Omental fat pad (tissue), 4 donors: Measurements from ENCODE around the gene LMOD2. TPM values are rescaled to one million over a fixed set of nuclear protein-coding genes. Genes with fewer than 3 reads are reported as not detected.

Experiments used
- ATAC-seq: fragments of 150-250 bp; one replicate; pipeline ENCODE4 v1.9.1; 2016; ENCODE audit warnings: mild to moderate bottlenecking, moderate library complexity; ENCODE audit not compliant: low FRiP score
- DNase-seq: peaks from one replicate; pipeline ENCODE4 v3.0.0-alpha.2; 2019; ENCODE audit warnings: low spot score
- total RNA-seq, 4 donors: library from RNA; depleted of rRNA; stranded (reverse); fragments of >200 nt; gene quantifications; one replicate each; pipeline ENCODE4 v1.1.0, GENCODE V29; 2016
- TF ChIP-seq, protein P1 (sequence below), 3 donors: fragments of 450-650 bp; IDR thresholded peaks; one replicate each; pipeline ENCODE4 v1.5.1; 2016 to 2017; ENCODE audit warnings: antibody characterized with exemption in 3 of 3, mild to moderate bottlenecking in 3 of 3, moderate library complexity in 2 of 3

The LMOD2 gene
- total RNA-seq, 4 donors from 2014 or later = not detected

DNA sequence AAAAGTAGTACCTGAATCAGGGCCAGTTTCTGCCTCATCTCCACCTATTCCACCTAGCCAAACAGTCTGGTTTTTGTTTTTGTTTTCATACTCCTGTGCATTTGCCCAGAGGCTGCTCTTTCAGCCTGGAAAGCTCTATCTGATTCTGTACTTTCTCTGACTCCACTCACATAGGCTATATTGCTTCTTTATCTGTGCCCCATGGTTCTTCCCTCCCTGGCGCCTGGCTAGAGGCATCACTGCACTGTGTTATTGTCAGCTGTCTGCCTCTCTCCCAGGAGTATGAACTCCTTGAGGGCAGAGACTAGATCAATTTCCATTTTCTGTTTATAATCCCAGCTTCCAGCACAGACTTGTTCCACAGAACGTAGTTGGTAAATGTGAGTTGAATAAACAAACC is 5.1 kb upstream of the LMOD2 start:
- TF ChIP-seq, protein P1, sequence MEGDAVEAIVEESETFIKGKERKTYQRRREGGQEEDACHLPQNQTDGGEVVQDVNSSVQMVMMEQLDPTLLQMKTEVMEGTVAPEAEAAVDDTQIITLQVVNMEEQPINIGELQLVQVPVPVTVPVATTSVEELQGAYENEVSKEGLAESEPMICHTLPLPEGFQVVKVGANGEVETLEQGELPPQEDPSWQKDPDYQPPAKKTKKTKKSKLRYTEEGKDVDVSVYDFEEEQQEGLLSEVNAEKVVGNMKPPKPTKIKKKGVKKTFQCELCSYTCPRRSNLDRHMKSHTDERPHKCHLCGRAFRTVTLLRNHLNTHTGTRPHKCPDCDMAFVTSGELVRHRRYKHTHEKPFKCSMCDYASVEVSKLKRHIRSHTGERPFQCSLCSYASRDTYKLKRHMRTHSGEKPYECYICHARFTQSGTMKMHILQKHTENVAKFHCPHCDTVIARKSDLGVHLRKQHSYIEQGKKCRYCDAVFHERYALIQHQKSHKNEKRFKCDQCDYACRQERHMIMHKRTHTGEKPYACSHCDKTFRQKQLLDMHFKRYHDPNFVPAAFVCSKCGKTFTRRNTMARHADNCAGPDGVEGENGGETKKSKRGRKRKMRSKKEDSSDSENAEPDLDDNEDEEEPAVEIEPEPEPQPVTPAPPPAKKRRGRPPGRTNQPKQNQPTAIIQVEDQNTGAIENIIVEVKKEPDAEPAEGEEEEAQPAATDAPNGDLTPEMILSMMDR (IDR thresholded peaks at IDR 0.05) = no peak
- ATAC-seq = no peak
- DNase-seq = no peak

DNA sequence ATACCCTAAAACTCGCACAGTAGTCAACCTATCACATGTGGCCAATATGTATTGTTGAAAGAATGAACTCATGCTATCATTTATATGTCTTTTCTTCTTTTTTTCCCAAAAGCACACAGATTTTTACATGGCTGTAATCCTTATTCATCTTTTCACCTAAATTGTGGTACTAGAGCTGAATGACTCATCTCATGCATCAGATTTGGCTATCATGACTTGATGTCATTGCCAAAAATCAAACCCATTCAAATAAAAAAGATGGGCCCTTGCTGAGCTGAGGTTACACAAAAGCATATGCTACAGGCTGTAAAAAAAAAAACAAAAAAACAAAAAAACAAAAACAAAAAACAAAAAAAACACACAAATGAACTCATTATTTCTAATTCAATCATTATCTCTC is 3.3 kb upstream of the LMOD2 start:
- DNase-seq = no peak

DNA sequence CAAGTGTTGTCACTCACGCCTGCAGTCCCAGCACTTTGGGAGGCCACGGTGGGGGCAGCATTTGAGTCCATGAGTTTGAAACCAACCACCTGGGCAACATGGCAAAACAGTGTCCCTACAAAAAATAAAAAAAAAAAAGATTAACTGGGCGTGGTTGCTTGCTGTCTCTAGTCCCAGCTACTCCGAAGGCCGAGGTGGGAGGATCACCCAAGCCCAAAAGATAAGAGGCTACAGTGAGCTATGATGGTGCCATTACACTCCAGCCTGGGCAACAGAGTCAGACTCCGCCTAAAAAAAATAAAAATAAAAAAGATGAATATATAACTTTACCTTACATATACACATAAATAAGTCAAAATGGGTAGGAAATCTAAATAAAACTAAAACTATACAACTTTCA is 2.5 kb upstream of the LMOD2 start:
- DNase-seq (no peak), ATAC-seq (no peak)
- TF ChIP-seq, protein P1 (IDR thresholded peaks at IDR 0.05) = no peak

More for the DNA sequence above, 3.3 kb upstream of the LMOD2 start:
- ATAC-seq = no peak
- TF ChIP-seq, protein P1 (IDR thresholded peaks at IDR 0.05) = no peak

DNA sequence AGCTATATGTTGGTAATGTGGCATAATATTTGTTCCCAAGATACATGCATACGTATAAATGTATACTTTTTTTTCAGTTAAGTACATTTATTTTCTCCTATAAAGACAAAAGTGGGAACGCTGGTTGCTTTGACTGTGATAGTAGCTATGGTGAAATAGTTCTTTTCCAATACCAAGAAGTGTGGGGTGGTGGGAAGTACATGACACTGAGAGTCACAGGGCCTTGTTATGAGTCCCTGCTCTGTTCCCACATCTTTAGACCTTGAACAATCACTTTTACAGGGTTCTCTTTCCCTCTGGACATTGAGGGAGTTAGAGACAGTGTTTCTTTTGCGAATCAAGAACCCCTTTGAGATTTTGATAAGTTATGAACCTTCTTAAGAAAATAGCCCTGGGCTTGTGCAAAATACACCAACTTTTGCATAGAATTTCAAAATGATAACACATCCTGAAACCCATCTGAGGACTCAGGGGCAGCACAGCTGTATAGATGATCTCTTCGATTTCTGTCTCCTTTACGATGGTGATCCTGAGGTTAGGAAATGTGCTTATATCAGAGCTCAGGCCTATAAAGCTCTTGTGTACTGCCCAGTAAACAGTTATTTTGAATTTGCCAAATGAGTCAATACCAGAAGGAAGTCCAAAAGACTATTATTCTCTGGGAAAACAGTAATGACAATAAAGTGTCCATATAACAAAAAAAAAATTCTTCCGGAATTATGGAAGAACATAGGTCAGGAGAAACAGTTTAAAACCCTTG is 1.1 kb downstream of the LMOD2 start:
- no peak for ATAC-seq
- TF ChIP-seq, protein P1 (IDR thresholded peaks at IDR 0.05) = no peak

DNA sequence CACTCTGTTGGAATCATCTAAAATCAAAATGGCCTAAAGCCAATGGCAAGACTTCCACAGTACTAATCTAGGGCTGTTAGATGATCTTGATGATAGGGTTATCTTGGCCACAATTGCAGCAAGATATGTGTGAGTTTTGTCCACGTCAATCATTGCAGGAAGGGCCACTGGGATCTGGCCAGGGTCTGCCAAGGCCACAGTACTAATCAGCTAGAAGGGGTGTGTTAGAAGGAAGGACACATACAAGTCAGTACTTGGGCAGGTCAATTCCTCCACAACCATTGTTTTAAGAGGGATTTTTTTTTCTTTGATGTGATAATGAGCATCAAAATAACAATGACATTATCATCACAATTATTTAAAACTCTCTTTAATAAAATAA is 1.6 kb downstream of the LMOD2 start:
- DNase-seq (no peak), ATAC-seq (no peak)
- TF ChIP-seq, protein P1 (IDR thresholded peaks at IDR 0.05) = no peak

More for the DNA sequence above, 1.1 kb downstream of the LMOD2 start:
- no peak for DNase-seq

DNA sequence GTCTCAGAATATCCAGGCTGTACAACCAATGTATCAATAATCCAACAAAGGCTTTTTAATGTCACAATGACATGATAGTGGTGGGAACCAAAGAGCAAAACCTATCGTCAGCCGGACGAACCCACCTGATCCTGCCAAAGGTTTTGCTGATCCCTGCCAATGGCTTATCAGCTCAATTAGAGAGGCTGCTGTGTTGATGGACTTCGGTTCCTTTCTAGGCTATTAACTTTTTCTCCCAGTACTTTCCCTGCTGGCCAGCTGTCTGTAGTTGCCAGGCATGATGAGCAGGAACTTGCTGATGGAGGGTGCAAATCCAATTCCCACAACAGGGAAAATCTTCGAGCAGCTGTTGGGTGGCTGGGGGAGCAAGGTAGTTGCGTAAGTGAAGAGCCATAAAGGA is 2.4 kb downstream of the LMOD2 start:
- TF ChIP-seq, protein P1 (IDR thresholded peaks at IDR 0.05) = no peak
- ATAC-seq (no peak), DNase-seq (no peak)
